Memory B cell (primary cell): Measurements from ENCODE around the gene AGRN.
"Not testable (repeated sequence)": the region's sequence is repeated elsewhere in the genome, so short reads cannot be mapped to it uniquely, and the experiment has no call there.

ENCODE experiments used
- ATAC-seq: fragments of 150-1000 bp; cut with Tn5 transposase; 2 replicates; pipeline ENCODE4 v1.10.0; 2021; ENCODE audit warnings: low read depth, mild to moderate bottlenecking, moderate library complexity
- DNase-seq, 2 donors: peaks; one replicate each; pipeline ENCODE4 v3.0.0; 2022; ENCODE audit warnings: low spot score in 2 of 2
- H3K27ac Mint-ChIP-seq: one replicate; pipeline ENCODE4 v1.8.0; 2022; ENCODE audit warnings: mild to moderate bottlenecking, moderate library complexity, mixed read lengths
- H3K27me3 Mint-ChIP-seq: one replicate; pipeline ENCODE4 v1.8.0; 2022; ENCODE audit warnings: mixed read lengths
- H3K36me3 Mint-ChIP-seq: one replicate; pipeline ENCODE4 v1.8.0; 2022; ENCODE audit warnings: mild to moderate bottlenecking, mixed read lengths
- H3K4me1 Mint-ChIP-seq: one replicate; pipeline ENCODE4 v1.8.0; 2022; ENCODE audit warnings: mixed read lengths
- H3K4me3 Mint-ChIP-seq: one replicate; pipeline ENCODE4 v1.8.0; 2022; ENCODE audit warnings: mild to moderate bottlenecking, moderate library complexity, mixed read lengths
- H3K9me3 Mint-ChIP-seq: one replicate; pipeline ENCODE4 v1.8.0; 2022; ENCODE audit warnings: mixed read lengths

Gene AGRN

GRCh38 chr1:1048765-1049164, 28.8 kb downstream of the AGRN start:
- Mint-ChIP-seq H3K27me3 (peaks cover 2% of the 10 kb centered on the region), H3K36me3 (no peaks in the 10 kb centered on the region), H3K4me1 (peaks cover 3% of the 10 kb centered on the region), H3K4me3 (no peak overlapping the region), H3K27ac (no peak overlapping the region), H3K9me3 (no peaks in the 10 kb centered on the region)
- DNase-seq (no peak), ATAC-seq (no peak)

GRCh38 chr1:1049318-1050165, 29.6 kb downstream of the AGRN start:
- Mint-ChIP-seq H3K27ac (no peak overlapping the region), H3K9me3 (no peaks in the 10 kb centered on the region), H3K4me1 (peaks cover 3% of the 10 kb centered on the region), H3K27me3 (peaks cover 2% of the 10 kb centered on the region), H3K4me3 (no peak overlapping the region), H3K36me3 (no peaks in the 10 kb centered on the region)
- DNase-seq = no peak
- no peak for ATAC-seq

GRCh38 chr1:1050577-1051052, 30.7 kb downstream of the AGRN start:
- H3K4me3 Mint-ChIP-seq = peak overlapping the region; percentile 66
- no peak overlapping the region for H3K27ac Mint-ChIP-seq
- no peaks in the 10 kb centered on the region for H3K36me3 Mint-ChIP-seq

GRCh38 chr1:1051127-1051810, 31.3 kb downstream of the AGRN start:
- peak; percentile 3 for ATAC-seq
- no peaks in the 10 kb centered on the region for H3K36me3 Mint-ChIP-seq
- no peaks in the 10 kb centered on the region for H3K9me3 Mint-ChIP-seq
- peaks cover 6% of the 10 kb centered on the region for H3K27me3 Mint-ChIP-seq
- H3K4me3 Mint-ChIP-seq = no peak overlapping the region
- H3K4me1 Mint-ChIP-seq = peaks cover 4% of the 10 kb centered on the region
- no peak overlapping the region for H3K27ac Mint-ChIP-seq
- no peak for DNase-seq

More at GRCh38 chr1:1050577-1051052, 30.7 kb downstream of the AGRN start:
- Mint-ChIP-seq H3K27me3 (peaks cover 2% of the 10 kb centered on the region), H3K9me3 (no peaks in the 10 kb centered on the region), H3K4me1 (peaks cover 3% of the 10 kb centered on the region)
- ATAC-seq (peak; percentile 96), DNase-seq (no peak)

DNA sequence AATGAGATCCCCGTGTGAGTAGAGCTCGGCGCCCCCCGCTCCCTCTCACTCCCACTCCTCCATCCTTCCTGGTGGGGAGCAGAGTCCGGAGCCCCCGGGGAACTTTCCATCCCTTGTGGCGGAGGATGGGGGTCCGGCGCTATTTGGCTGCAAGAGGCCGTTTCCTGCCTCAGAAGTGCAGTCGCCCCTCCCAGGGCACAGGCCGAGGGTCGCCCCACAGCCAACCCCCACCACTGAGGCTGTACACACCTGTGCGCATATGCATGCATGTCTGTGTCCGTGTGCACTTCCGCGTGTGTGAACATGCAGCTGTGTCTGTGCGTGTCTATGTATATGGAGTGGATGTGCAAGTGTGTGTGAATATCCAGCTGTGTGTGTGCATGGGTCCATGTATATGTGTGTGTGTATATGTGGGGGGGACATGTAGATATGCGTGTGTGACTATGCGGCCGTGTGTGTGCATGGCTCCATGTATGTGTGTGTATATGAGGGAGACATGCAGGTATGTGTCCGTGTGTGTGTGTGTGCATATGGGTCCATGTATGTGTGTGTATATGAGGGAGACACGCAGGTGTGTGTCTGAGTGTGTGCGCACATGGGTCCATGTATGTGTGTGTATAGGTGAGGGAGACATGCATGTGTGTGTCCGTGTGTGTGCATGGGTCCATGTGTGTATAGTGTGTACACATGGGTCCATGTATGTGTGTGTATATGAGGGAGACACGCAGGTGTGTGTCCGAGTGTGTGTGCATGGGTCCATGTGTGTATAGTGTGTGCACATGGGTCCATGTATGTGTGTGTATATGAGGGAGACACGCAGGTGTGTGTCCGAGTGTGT, 32.3 kb downstream of the AGRN start:
- no peaks in the 10 kb centered on the region for H3K36me3 Mint-ChIP-seq
- no peak overlapping the region for H3K4me3 Mint-ChIP-seq
- peaks cover 9% of the 10 kb centered on the region for H3K27me3 Mint-ChIP-seq
- no peaks in the 10 kb centered on the region for H3K9me3 Mint-ChIP-seq
- peaks cover 6% of the 10 kb centered on the region for H3K4me1 Mint-ChIP-seq
- ATAC-seq = no peak
- DNase-seq = no peak
- no peak overlapping the region for H3K27ac Mint-ChIP-seq

DNA sequence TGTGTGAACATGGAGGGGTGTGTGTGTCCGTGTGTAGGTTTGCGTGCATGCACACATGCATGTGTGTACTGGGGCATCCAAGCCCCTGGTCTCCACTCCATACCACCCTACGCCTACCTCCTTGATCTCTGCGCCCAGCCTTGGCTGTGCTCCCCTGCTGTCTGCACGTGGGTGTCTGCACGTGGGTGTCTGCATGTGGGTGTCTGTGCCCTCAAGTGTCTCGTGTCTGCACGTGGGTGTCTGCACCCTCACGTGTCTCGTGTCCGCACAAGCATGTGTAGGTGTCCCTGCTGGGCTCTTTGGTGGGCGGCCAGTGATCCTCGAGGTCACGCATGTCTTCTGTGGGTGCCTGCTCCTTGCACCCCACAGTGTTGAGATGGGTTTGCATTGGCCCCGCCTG, 33.1 kb downstream of the AGRN start:
- no peak for ATAC-seq
- Mint-ChIP-seq H3K27me3 (peaks cover 9% of the 10 kb centered on the region), H3K9me3 (no peaks in the 10 kb centered on the region), H3K36me3 (no peaks in the 10 kb centered on the region), H3K4me1 (peaks cover 6% of the 10 kb centered on the region), H3K4me3 (no peak overlapping the region), H3K27ac (no peak overlapping the region)
- no peak for DNase-seq

DNA sequence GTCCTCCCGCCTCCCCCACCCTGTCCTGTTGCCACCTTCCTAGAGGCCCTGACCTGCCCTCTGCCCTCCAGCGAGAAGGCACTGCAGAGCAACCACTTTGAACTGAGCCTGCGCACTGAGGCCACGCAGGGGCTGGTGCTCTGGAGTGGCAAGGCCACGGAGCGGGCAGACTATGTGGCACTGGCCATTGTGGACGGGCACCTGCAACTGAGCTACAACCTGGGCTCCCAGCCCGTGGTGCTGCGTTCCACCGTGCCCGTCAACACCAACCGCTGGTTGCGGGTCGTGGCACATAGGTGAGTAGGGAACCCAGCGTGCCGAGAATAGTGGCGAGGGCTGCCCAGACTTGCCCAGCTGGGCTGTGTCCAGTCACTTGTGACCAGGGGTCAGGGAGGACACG, 33.8 kb downstream of the AGRN start:
- Mint-ChIP-seq H3K4me1 (peaks cover 12% of the 10 kb centered on the region), H3K4me3 (no peak overlapping the region), H3K9me3 (no peaks in the 10 kb centered on the region), H3K27me3 (peaks cover 16% of the 10 kb centered on the region), H3K27ac (no peak overlapping the region), H3K36me3 (no peaks in the 10 kb centered on the region)
- ATAC-seq (no peak), DNase-seq (no peak)

DNA sequence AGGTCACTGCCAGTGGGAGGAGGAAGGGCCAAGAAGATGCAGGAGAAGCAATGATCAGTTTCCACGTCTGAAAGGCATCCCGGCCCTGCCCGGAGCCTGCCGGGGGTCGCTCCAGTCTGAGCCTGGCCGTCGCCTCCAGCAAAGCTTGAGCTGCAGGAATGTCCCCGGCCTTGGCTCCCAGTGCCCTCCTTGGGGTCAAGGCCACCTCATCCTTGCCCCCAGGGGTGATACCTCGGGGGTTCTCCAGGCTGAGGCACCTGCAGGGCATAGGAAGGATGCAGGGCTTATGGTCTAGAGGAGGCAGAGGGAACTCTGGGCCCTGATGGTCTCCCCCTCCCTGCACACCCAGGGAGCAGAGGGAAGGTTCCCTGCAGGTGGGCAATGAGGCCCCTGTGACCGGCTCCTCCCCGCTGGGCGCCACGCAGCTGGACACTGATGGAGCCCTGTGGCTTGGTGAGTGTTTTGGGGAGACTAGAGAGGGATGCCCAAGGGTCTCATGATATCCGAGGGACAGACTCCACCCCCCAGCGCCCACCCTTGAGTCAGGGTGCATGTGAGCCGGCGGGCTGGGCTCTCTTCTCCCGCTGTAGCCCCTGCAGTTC, 34.3 kb downstream of the AGRN start:
- Mint-ChIP-seq H3K27ac (no peak overlapping the region), H3K4me1 (peaks cover 15% of the 10 kb centered on the region), H3K4me3 (no peak overlapping the region), H3K27me3 (peaks cover 19% of the 10 kb centered on the region), H3K9me3 (no peaks in the 10 kb centered on the region), H3K36me3 (no peaks in the 10 kb centered on the region)
- ATAC-seq (no peak), DNase-seq (no peak)

DNA sequence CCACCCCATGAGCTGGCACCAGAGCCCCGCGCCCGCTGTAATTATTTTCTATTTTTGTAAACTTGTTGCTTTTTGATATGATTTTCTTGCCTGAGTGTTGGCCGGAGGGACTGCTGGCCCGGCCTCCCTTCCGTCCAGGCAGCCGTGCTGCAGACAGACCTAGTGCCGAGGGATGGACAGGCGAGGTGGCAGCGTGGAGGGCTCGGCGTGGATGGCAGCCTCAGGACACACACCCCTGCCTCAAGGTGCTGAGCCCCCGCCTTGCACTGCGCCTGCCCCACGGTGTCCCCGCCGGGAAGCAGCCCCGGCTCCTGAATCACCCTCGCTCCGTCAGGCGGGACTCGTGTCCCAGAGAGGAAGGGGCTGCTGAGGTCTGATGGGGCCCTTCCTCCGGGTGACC, 35.1 kb downstream of the AGRN start:
- Mint-ChIP-seq H3K4me1 (peaks cover 15% of the 10 kb centered on the region), H3K27ac (no peak overlapping the region)
- no peak for ATAC-seq

GRCh38 chr1:1055841-1056736, 36.2 kb downstream of the AGRN start:
- DNase-seq = no peak
- peaks cover 18% of the 10 kb centered on the region for H3K27me3 Mint-ChIP-seq
- peaks cover 12% of the 10 kb centered on the region for H3K4me1 Mint-ChIP-seq
- H3K9me3 Mint-ChIP-seq = no peaks in the 10 kb centered on the region
- no peaks in the 10 kb centered on the region for H3K36me3 Mint-ChIP-seq
- no peak for ATAC-seq
- H3K27ac Mint-ChIP-seq = no peak overlapping the region
- no peak overlapping the region for H3K4me3 Mint-ChIP-seq

More for the DNA sequence above, 35.1 kb downstream of the AGRN start:
- H3K27me3 Mint-ChIP-seq = peaks cover 19% of the 10 kb centered on the region
- no peaks in the 10 kb centered on the region for H3K36me3 Mint-ChIP-seq
- H3K4me3 Mint-ChIP-seq = no peak overlapping the region
- H3K9me3 Mint-ChIP-seq = no peaks in the 10 kb centered on the region
- no peak for DNase-seq

- not testable (repeated sequence) for H3K27ac Mint-ChIP-seq, DNase-seq, H3K9me3 Mint-ChIP-seq, H3K36me3 Mint-ChIP-seq, ATAC-seq
- peak overlapping the region; percentile 60 for H3K4me3 Mint-ChIP-seq
- H3K4me1 Mint-ChIP-seq = peaks cover 12% of the 10 kb centered on the region
- H3K27me3 Mint-ChIP-seq = peaks cover 19% of the 10 kb centered on the region
These were observed 37.8 kb downstream of the AGRN start for GRCh38 chr1:1057769-1058087.

GRCh38 chr1:1058088-1058905, 38.4 kb downstream of the AGRN start:
- Mint-ChIP-seq H3K36me3 (no peaks in the 10 kb centered on the region), H3K27me3 (peaks cover 19% of the 10 kb centered on the region), H3K9me3 (no peaks in the 10 kb centered on the region), H3K4me1 (peaks cover 12% of the 10 kb centered on the region), H3K27ac (no peak overlapping the region), H3K4me3 (peak overlapping the region; percentile 87)
- ATAC-seq (no peak), DNase-seq (no peak)
